HEK293 (cell line): ENCODE measurements around the gene DACT3.

Experiments used
- CTCF ChIA-PET: fragments of 350-600 bp; formaldehyde crosslinking; extraction: SDS; loops from one replicate; lab custom pipeline; 2021; ENCODE audit warnings: antibody characterized with exemption; lab: Yijun Ruan, JAX
- POLR2A ChIA-PET: fragments of 300-600 bp; formaldehyde crosslinking; extraction: SDS; loops from one replicate; lab custom pipeline; 2020; ENCODE audit warnings: antibody characterized with exemption, inconsistent platforms; lab: Yijun Ruan, JAX
- H3K27ac ChIP-seq: fragments of 200-500 bp; sonication (Bioruptor generic); 2 replicates; pipeline ENCODE4 v1.5.1; 2014; ENCODE audit warnings: low read depth, low read length, control low read depth, inconsistent platforms; ENCODE audit errors: extremely low read depth
- H3K36me3 ChIP-seq, 2 experiments: fragments of 200-500 bp in 1 of 2; sonication (Bioruptor generic) in 1 of 2; 1 replicate in 1 of 2; 2 replicates in 1 of 2; pipeline ENCODE4 v1.5.1; 2014 to 2017; ENCODE audit warnings: inconsistent platforms in 2 of 2, low read length in 2 of 2; ENCODE audit not compliant: control insufficient read depth in 2 of 2, insufficient read depth in 1 of 2
- H3K4me1 ChIP-seq: fragments of 200-500 bp; sonication (Bioruptor generic); 2 replicates; pipeline ENCODE4 v1.5.1; 2014; ENCODE audit warnings: mild to moderate bottlenecking, low read length, inconsistent platforms; ENCODE audit not compliant: control insufficient read depth, insufficient read depth
- H3K4me3 ChIP-seq: 2 replicates; pipeline ENCODE4 v1.5.1; 2011; ENCODE audit warnings: low read depth, mild to moderate bottlenecking, control low read depth, low read length, moderate library complexity
- H3K9me3 ChIP-seq: fragments of 200-500 bp; sonication (Bioruptor generic); 2 replicates; pipeline ENCODE4 v1.5.1; 2014; ENCODE audit warnings: low read depth, low read length, inconsistent platforms; ENCODE audit not compliant: control insufficient read depth, insufficient read depth
- GLIS1 ChIP-seq: fragments of 450-650 bp; formaldehyde crosslinking; IDR thresholded peaks from 2 replicates; pipeline ENCODE4 v1.5.1; 2016; ENCODE audit warnings: missing biosample characterization, missing genetic modification characterization
- KLF1 ChIP-seq: fragments of 450-650 bp; formaldehyde crosslinking; IDR thresholded peaks from 2 replicates; pipeline ENCODE4 v1.5.1; 2016; ENCODE audit warnings: missing biosample characterization, missing genetic modification characterization
- PRDM1 ChIP-seq: fragments of 450-650 bp; formaldehyde crosslinking; IDR thresholded peaks from 2 replicates; pipeline ENCODE4; 2016; ENCODE audit warnings: missing biosample characterization, missing genetic modification characterization
- PRDM10 ChIP-seq: fragments of 450-650 bp; formaldehyde crosslinking; IDR thresholded peaks from 2 replicates; pipeline ENCODE4 v1.5.1; 2016; ENCODE audit warnings: missing biosample characterization, missing genetic modification characterization
- PRDM2 ChIP-seq: fragments of 450-650 bp; formaldehyde crosslinking; IDR thresholded peaks from 2 replicates; pipeline ENCODE4 v1.5.1; 2016; ENCODE audit warnings: missing biosample characterization, missing genetic modification characterization, borderline replicate concordance
- PRDM4 ChIP-seq: fragments of 450-650 bp; formaldehyde crosslinking; IDR thresholded peaks from 2 replicates; pipeline ENCODE4 v1.5.1; 2017; ENCODE audit warnings: missing biosample characterization, missing genetic modification characterization
- SCRT1 ChIP-seq: fragments of 450-650 bp; formaldehyde crosslinking; IDR thresholded peaks from 2 replicates; pipeline ENCODE4 v1.5.1; 2016; ENCODE audit warnings: missing biosample characterization, missing genetic modification characterization, borderline replicate concordance
- ZBTB48 ChIP-seq: fragments of 450-650 bp; formaldehyde crosslinking; IDR thresholded peaks from 2 replicates; pipeline ENCODE4 v1.5.1; 2016; ENCODE audit warnings: missing biosample characterization, missing genetic modification characterization
- ZFP69B ChIP-seq: fragments of 450-650 bp; formaldehyde crosslinking; IDR thresholded peaks from 2 replicates; pipeline ENCODE4 v1.5.1; 2016; ENCODE audit warnings: missing biosample characterization, missing genetic modification characterization
- ZIC2 ChIP-seq: fragments of 450-650 bp; formaldehyde crosslinking; IDR thresholded peaks from 2 replicates; pipeline ENCODE4 v1.5.1; 2016; ENCODE audit warnings: missing biosample characterization, missing genetic modification characterization
- ZNF112 ChIP-seq: fragments of 450-650 bp; formaldehyde crosslinking; IDR thresholded peaks from 2 replicates; pipeline ENCODE4 v1.5.0; 2017; ENCODE audit warnings: missing biosample characterization, missing genetic modification characterization
- ZNF148 ChIP-seq: fragments of 450-650 bp; formaldehyde crosslinking; IDR thresholded peaks from 2 replicates; pipeline ENCODE4 v1.5.0; 2017; ENCODE audit warnings: missing biosample characterization, missing genetic modification characterization, borderline replicate concordance
- ZNF155 ChIP-seq: fragments of 450-650 bp; formaldehyde crosslinking; IDR thresholded peaks from 2 replicates; pipeline ENCODE4 v1.5.1; 2016; ENCODE audit warnings: missing biosample characterization, missing genetic modification characterization
- ZNF24 ChIP-seq: fragments of 450-650 bp; formaldehyde crosslinking; IDR thresholded peaks from 2 replicates; pipeline ENCODE4 v1.5.1; 2016; ENCODE audit warnings: missing biosample characterization, missing genetic modification characterization
- ZNF302 ChIP-seq: fragments of 450-650 bp; formaldehyde crosslinking; IDR thresholded peaks from 2 replicates; pipeline ENCODE4 v1.5.1; 2016; ENCODE audit warnings: missing biosample characterization, missing genetic modification characterization, low read depth
- ZNF350 ChIP-seq: fragments of 450-650 bp; formaldehyde crosslinking; IDR thresholded peaks from 2 replicates; pipeline ENCODE4 v1.5.0; 2017; ENCODE audit warnings: missing biosample characterization, mild to moderate bottlenecking, missing genetic modification characterization
- ZNF366 ChIP-seq: fragments of 450-650 bp; formaldehyde crosslinking; conservative IDR thresholded peaks from 2 replicates; pipeline ENCODE4 v1.5.1; 2016; ENCODE audit warnings: missing biosample characterization, missing genetic modification characterization
- ZNF585B ChIP-seq: fragments of 450-650 bp; formaldehyde crosslinking; IDR thresholded peaks from 2 replicates; pipeline ENCODE4 v1.5.1; 2016; ENCODE audit warnings: missing biosample characterization, missing genetic modification characterization

The DACT3 gene

GRCh38 chr19:46637224-46637623, 23.8 kb downstream of the DACT3 start:
- TF ChIP-seq ZNF585B (tag by site-specific recombination) (no peak), ZNF155 (tag by site-specific recombination) (no peak), ZNF366 (tag by site-specific recombination) (0 out of 2 replicates have a peak, but pooled peaks have one; percentile 27), PRDM4 (tag by site-specific recombination) (no peak), ZBTB48 (no peak), ZFP69B (tag by site-specific recombination) (no peak)
- Histone ChIP-seq H3K27ac (no peak overlapping the region), H3K9me3 (no peaks in the 10 kb centered on the region), H3K4me3 (no peak overlapping the region), H3K36me3 (no peaks in the 10 kb centered on the region), H3K4me1 (peaks cover 3% of the 10 kb centered on the region; the same call in 1 of the 2 replicates)
- ChIA-PET POLR2A (interaction anchor here (0.6 to 0.7 kb wide), 3 partner anchors 12 to 419 kb away, joined by 3 to 4 read pairs (median 3); partner anchors contain the start of genes CALM3 and PTGIR), CTCF (interaction anchor here (0.6 to 2.0 kb wide), 13 partner anchors 20 to 732 kb away, joined by 3 to 32 read pairs (median 4); partner anchors contain the start of gene DACT3)

- H3K4me3 ChIP-seq, result no peak within 1 kb of the TSS
- ChIA-PET CTCF (interaction anchor here (0.6 to 2.0 kb wide), 3 partner anchors 8 to 38 kb away, joined by 3 to 32 read pairs (median 5); partner anchors contain the start of gene DACT3), POLR2A (interaction anchor here (0.6 kb wide), 1 partner anchor 35 kb away, joined by 3 read pairs; the partner anchor contains the start of gene CALM3)
- no peaks in the 10 kb centered on the region for H3K36me3 ChIP-seq
- peaks cover 3% of the 10 kb centered on the region; the same call in 1 of the 2 replicates for H3K4me1 ChIP-seq
- no peaks in the 10 kb centered on the region for H3K9me3 ChIP-seq
- H3K27ac ChIP-seq, result no peak within 1 kb of the TSS
- TF ChIP-seq PRDM2 (tag by site-specific recombination) (no peak), ZNF24 (tag by site-specific recombination) (peak; percentile 96), ZNF112 (tag by site-specific recombination) (no peak), SCRT1 (tag by site-specific recombination) (peak; percentile 64; the same call in 1 of the 2 replicates), ZNF366 (tag by site-specific recombination) (peak; percentile 89), ZNF350 (tag by site-specific recombination) (no peak), KLF1 (tag by site-specific recombination) (no peak), PRDM10 (tag by site-specific recombination) (no peak), PRDM1 (tag by site-specific recombination) (peak; percentile 83), GLIS1 (no peak), ZNF148 (no peak), ZIC2 (tag by site-specific recombination) (no peak), ZNF302 (tag by site-specific recombination) (no peak), ZFP69B (tag by site-specific recombination) (peak; percentile 85)
Observed at GRCh38 chr19:46635920-46636761, 24.8 kb downstream of the DACT3 start, which contains the start of gene GNG8. TSS of gene GNG8 (minus strand) at chr19:46636202. CDS start at chr19:46634682, 1,520 bp downstream.
